ENCODE results near the gene MB21D2. TPM values are rescaled to one million over a fixed set of nuclear protein-coding genes. Genes with fewer than 3 reads are reported as not detected.

Gene MB21D2
- total RNA-seq, 4 donors from 2014 or later, result 0.72 to 3.6 (median 2.8) TPM

DNA sequence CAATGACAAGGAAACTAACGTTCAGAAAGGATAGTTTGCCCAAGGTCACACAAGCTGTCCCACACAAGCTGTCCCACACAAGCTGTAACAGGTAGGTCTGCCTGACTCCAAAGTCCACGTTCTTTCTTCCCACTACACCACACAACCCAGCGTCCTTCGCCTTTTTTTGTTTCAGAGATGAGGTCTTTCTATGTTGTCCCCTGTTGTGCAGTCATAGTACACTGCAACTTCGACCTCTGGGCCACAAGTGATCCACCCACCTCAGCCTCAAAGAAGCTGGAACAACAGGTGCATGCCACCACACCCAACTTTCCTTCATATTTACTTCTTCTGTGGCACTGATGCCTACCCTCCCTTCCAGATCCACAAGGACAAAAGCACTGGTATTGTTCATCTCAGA lies 21.4 kb downstream of the MB21D2 start:
- intact Hi-C loops (cut with DNase I), result no loop called here
- WGBS, 2 donors, result 65 to 70% methylated on average over 5 of the region's 5 CpGs
- H3K4me1 ChIP-seq, result peaks cover 0 to 14% (median 0%) of the 10 kb centered on the region in 3 donors
- H3K27me3 ChIP-seq, result no peaks in the 10 kb centered on the region
- no peak for DNase-seq
- no peak overlapping the region for H3K27ac ChIP-seq
- H3K4me3 ChIP-seq, result no peak overlapping the region
- no peaks in the 10 kb centered on the region for H3K36me3 ChIP-seq
- H3K9me3 ChIP-seq, result no peaks in the 10 kb centered on the region
- TF ChIP-seq, protein P1, sequence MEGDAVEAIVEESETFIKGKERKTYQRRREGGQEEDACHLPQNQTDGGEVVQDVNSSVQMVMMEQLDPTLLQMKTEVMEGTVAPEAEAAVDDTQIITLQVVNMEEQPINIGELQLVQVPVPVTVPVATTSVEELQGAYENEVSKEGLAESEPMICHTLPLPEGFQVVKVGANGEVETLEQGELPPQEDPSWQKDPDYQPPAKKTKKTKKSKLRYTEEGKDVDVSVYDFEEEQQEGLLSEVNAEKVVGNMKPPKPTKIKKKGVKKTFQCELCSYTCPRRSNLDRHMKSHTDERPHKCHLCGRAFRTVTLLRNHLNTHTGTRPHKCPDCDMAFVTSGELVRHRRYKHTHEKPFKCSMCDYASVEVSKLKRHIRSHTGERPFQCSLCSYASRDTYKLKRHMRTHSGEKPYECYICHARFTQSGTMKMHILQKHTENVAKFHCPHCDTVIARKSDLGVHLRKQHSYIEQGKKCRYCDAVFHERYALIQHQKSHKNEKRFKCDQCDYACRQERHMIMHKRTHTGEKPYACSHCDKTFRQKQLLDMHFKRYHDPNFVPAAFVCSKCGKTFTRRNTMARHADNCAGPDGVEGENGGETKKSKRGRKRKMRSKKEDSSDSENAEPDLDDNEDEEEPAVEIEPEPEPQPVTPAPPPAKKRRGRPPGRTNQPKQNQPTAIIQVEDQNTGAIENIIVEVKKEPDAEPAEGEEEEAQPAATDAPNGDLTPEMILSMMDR (IDR thresholded peaks at IDR 0.05), result no peak
- no peak for TF ChIP-seq POLR2A (IDR thresholded peaks at IDR 0.05)

DNA sequence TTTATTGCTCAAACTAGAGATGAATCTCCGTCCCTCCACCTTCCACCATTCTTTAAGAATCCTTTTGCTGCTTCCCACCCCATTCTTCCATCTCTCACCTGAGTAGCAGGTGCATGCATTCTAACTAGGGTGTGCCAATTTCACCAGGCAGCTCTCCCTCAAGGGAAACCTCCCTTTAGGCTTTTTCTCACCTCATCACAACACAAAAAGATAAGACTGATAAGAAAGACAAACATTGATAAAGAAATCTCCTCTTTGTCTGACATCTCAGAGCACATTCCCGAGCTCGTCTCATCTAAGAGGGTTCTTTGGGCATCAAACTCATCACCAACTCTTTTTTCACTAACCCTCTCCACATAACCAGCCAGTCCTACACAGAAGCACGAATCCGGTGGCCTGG lies 23.0 kb downstream of the MB21D2 start:
- no peak for DNase-seq
- WGBS, 2 donors, result 61 to 73% methylated on average over 3 to 5 of the region's 5 CpGs
- no peak for TF ChIP-seq POLR2A (IDR thresholded peaks at IDR 0.05)
- TF ChIP-seq, protein P1 (IDR thresholded peaks at IDR 0.05), result no peak
- H3K9me3 ChIP-seq, result no peaks in the 10 kb centered on the region
- H3K27me3 ChIP-seq, result no peaks in the 10 kb centered on the region
- H3K4me1 ChIP-seq, result peaks cover 0 to 14% (median under 1%) of the 10 kb centered on the region in 3 donors
- H3K27ac ChIP-seq, result no peak overlapping the region
- intact Hi-C loops (cut with DNase I), result no loop called here
- H3K36me3 ChIP-seq, result no peaks in the 10 kb centered on the region
- no peak overlapping the region for H3K4me3 ChIP-seq

- intact Hi-C loops (cut with DNase I), result no loop called here
- H3K4me3 ChIP-seq, result peak overlapping the region in 1 of 4 donors; percentile 7
- TF ChIP-seq, protein P1 (IDR thresholded peaks at IDR 0.05), result no peak
- TF ChIP-seq POLR2A (IDR thresholded peaks at IDR 0.05), result no peak
Measured at GRCh38 chr3:192892981-192893700, 24.5 kb downstream of the MB21D2 start.

GRCh38 chr3:192890347-192891335 lies 27.0 kb downstream of the MB21D2 start:
- no peaks in the 10 kb centered on the region for H3K9me3 ChIP-seq
- H3K36me3 ChIP-seq, result no peaks in the 10 kb centered on the region
- H3K4me1 ChIP-seq, result peaks cover 0 to 25% (median 6%) of the 10 kb centered on the region in 3 donors
- WGBS, 2 donors, result 83 to 86% methylated on average over 13 of the region's 13 CpGs
- intact Hi-C loops (cut with DNase I), result no loop called here
- H3K27ac ChIP-seq, result no peak overlapping the region
- no peak overlapping the region for H3K4me3 ChIP-seq
- TF ChIP-seq, protein P1 (IDR thresholded peaks at IDR 0.05), result no peak
- TF ChIP-seq POLR2A (IDR thresholded peaks at IDR 0.05), result no peak
- DNase-seq, result no peak
- no peaks in the 10 kb centered on the region for H3K27me3 ChIP-seq

More at GRCh38 chr3:192892981-192893700, 24.5 kb downstream of the MB21D2 start:
- Histone ChIP-seq H3K4me1 (peaks cover 0 to 25% (median 6%) of the 10 kb centered on the region in 3 donors), H3K9me3 (no peaks in the 10 kb centered on the region), H3K27ac (peak overlapping the region; percentile 19 to 52 (median 35)), H3K27me3 (no peaks in the 10 kb centered on the region), H3K36me3 (no peaks in the 10 kb centered on the region)
- 33 to 39% methylated on average over 10 to 13 of the region's 13 CpGs for WGBS, 2 donors
- no peak for DNase-seq

GRCh38 chr3:192889679-192890078 lies 28.0 kb downstream of the MB21D2 start:
- whole genome bisulfite sequencing, 2 donors, result 47 to 62% methylated on average over 3 of the region's 3 CpGs
- H3K36me3 ChIP-seq, result no peaks in the 10 kb centered on the region
- H3K4me3 ChIP-seq, result no peak overlapping the region
- no peak for DNase-seq
- no peaks in the 10 kb centered on the region for H3K9me3 ChIP-seq
- no peak for TF ChIP-seq POLR2A (IDR thresholded peaks at IDR 0.05)
- TF ChIP-seq, protein P1 (IDR thresholded peaks at IDR 0.05), result no peak
- H3K4me1 ChIP-seq, result peaks cover 0 to 25% (median 6%) of the 10 kb centered on the region in 3 donors
- intact Hi-C loops (cut with DNase I), result no loop called here
- no peak overlapping the region for H3K27ac ChIP-seq
- no peaks in the 10 kb centered on the region for H3K27me3 ChIP-seq

Data from esophagus squamous epithelium (tissue), 5 donors.